Neuronal stem cell (in vitro differentiated cells): Measurements from ENCODE around the gene IGFBP2.
A peak's percentile ranks its signal among the peaks of the same experiment; 100 is the strongest.

Experiments
- DNase-seq: peaks from one replicate; pipeline ENCODE4 v3.0.0-alpha.2; 2013; ENCODE audit warnings: low spot score
- H2AFZ ChIP-seq: one replicate; pipeline ENCODE4 v1.6.1; 2013; ENCODE audit warnings: mild to moderate bottlenecking, low read length, inconsistent platforms
- H2AK5ac ChIP-seq: 2 replicates; pipeline ENCODE4 v1.6.1; 2013; ENCODE audit warnings: low read depth, mild to moderate bottlenecking, inconsistent platforms, low read length, moderate library complexity, mixed read lengths
- H2BK120ac ChIP-seq: 2 replicates; pipeline ENCODE4 v1.6.1; 2013; ENCODE audit warnings: low read depth, mild to moderate bottlenecking, inconsistent platforms, low read length, moderate library complexity, mixed read lengths
- H2BK12ac ChIP-seq: one replicate; pipeline ENCODE4 v1.6.1; 2013; ENCODE audit warnings: low read length, inconsistent platforms
- H2BK15ac ChIP-seq: 2 replicates; pipeline ENCODE4 v1.6.1; 2013; ENCODE audit warnings: mild to moderate bottlenecking, low read length, inconsistent platforms, mixed read lengths
- H2BK5ac ChIP-seq: one replicate; pipeline ENCODE4 v1.6.1; 2013; ENCODE audit warnings: inconsistent platforms, mild to moderate bottlenecking, low read length, moderate library complexity
- H3K14ac ChIP-seq: one replicate; pipeline ENCODE4 v1.6.1; 2013; ENCODE audit warnings: low read length, inconsistent platforms
- H3K18ac ChIP-seq: 2 replicates; pipeline ENCODE4 v1.6.1; 2013; ENCODE audit warnings: low read length, inconsistent platforms
- H3K23ac ChIP-seq: 2 replicates; pipeline ENCODE4 v1.6.1; 2013; ENCODE audit warnings: low read depth, mild to moderate bottlenecking, mixed read lengths, low read length, inconsistent platforms; ENCODE audit not compliant: poor library complexity
- H3K27ac ChIP-seq: replicated peaks from 3 replicates; pipeline ENCODE4 v1.5.1; 2013; ENCODE audit warnings: low read length, inconsistent platforms
- H3K27me3 ChIP-seq, 3 experiments: 2 replicates each; pipeline ENCODE4 v1.6.1; 2013; ENCODE audit warnings: low read length in 3 of 3, mild to moderate bottlenecking in 2 of 3, inconsistent platforms in 1 of 3, low read depth in 1 of 3, mixed read lengths in 1 of 3, moderate library complexity in 1 of 3; ENCODE audit not compliant: control insufficient read depth in 3 of 3, insufficient read depth in 3 of 3
- H3K36me3 ChIP-seq, 2 donors: replicated peaks in 1 of 2; 2 replicates each; pipeline ENCODE4 v1.6.1; 2013; ENCODE audit warnings: low read length in 2 of 2; ENCODE audit not compliant: control insufficient read depth in 2 of 2, insufficient read depth in 2 of 2
- H3K4ac ChIP-seq: 2 replicates; pipeline ENCODE4 v1.6.1; 2013; ENCODE audit warnings: inconsistent platforms, mild to moderate bottlenecking, low read length, moderate library complexity
- H3K4me1 ChIP-seq, 2 donors: 1 replicate in 1 of 2; 2 replicates in 1 of 2; pipeline ENCODE4 v1.6.1; 2013; ENCODE audit warnings: low read length in 2 of 2, low read depth in 1 of 2; ENCODE audit not compliant: control insufficient read depth in 2 of 2, insufficient read depth in 1 of 2
- H3K4me2 ChIP-seq: one replicate; pipeline ENCODE4 v1.6.1; 2013; ENCODE audit warnings: mild to moderate bottlenecking, low read length, inconsistent platforms; ENCODE audit not compliant: insufficient read depth, poor library complexity, severe bottlenecking
- H3K4me3 ChIP-seq, 2 donors: 2 replicates each; pipeline ENCODE4 v1.5.1; 2013; ENCODE audit warnings: low read length in 2 of 2, mild to moderate bottlenecking in 2 of 2, inconsistent platforms in 1 of 2, moderate library complexity in 1 of 2
- H3K79me1 ChIP-seq: one replicate; pipeline ENCODE4 v1.6.1; 2013; ENCODE audit warnings: low read depth, mild to moderate bottlenecking, inconsistent platforms, low read length, moderate library complexity
- H3K9ac ChIP-seq: one replicate; pipeline ENCODE4 v1.6.1; 2013; ENCODE audit warnings: mild to moderate bottlenecking, low read depth, low read length, inconsistent platforms; ENCODE audit not compliant: poor library complexity
- H3K9me3 ChIP-seq, 2 donors: replicated peaks in 1 of 2; 2 replicates each; pipeline versions ENCODE3 to v1.6.1; 2013; ENCODE audit warnings: low read length in 2 of 2, mild to moderate bottlenecking in 2 of 2, inconsistent platforms in 1 of 2, low read depth in 1 of 2, mixed read lengths in 1 of 2, moderate library complexity in 1 of 2; ENCODE audit not compliant: control insufficient read depth in 2 of 2, insufficient read depth in 1 of 2
- H4K8ac ChIP-seq: one replicate; pipeline ENCODE4 v1.6.1; 2013; ENCODE audit warnings: low read depth, mild to moderate bottlenecking, inconsistent platforms, low read length, moderate library complexity
- H4K91ac ChIP-seq: one replicate; pipeline ENCODE4 v1.6.1; 2013; ENCODE audit warnings: low read length, low read depth, mild to moderate bottlenecking, inconsistent platforms; ENCODE audit not compliant: poor library complexity
- WGBS, 2 donors: extraction: QIAGEN DNeasy Blood & Tissue Kit; methylation state at CpG; one replicate each; pipeline ENCODE4 v1.1.7; 2013; ENCODE audit warnings: missing lambda C conversion rate in 2 of 2, mixed read lengths in 1 of 2; ENCODE audit not compliant: insufficient read length in 2 of 2, insufficient replicate concordance in 1 of 2; ENCODE audit errors: extremely low coverage in 2 of 2; 5-methylcytosine and 5-hydroxymethylcytosine counted together

Gene IGFBP2

DNA sequence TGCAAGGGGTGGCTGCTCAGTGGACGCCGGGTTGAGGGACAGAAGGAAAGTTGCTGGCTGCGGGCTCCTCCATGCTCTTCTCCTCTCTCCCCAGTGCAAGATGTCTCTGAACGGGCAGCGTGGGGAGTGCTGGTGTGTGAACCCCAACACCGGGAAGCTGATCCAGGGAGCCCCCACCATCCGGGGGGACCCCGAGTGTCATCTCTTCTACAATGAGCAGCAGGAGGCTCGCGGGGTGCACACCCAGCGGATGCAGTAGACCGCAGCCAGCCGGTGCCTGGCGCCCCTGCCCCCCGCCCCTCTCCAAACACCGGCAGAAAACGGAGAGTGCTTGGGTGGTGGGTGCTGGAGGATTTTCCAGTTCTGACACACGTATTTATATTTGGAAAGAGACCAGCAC, 30.6 kb downstream of the IGFBP2 start:
- no peak overlapping the region for H2BK15ac ChIP-seq
- no peak overlapping the region for H4K91ac ChIP-seq
- H3K4me3 ChIP-seq = no peak overlapping the region
- no peak overlapping the region for H2AFZ ChIP-seq
- no peak overlapping the region for H2AK5ac ChIP-seq
- no peak overlapping the region for H2BK120ac ChIP-seq
- no peak overlapping the region for H3K4me2 ChIP-seq
- no peak overlapping the region for H2BK5ac ChIP-seq
- DNase-seq = no peak
- no peak overlapping the region for H2BK12ac ChIP-seq
- no peak overlapping the region for H3K9ac ChIP-seq
- H3K4ac ChIP-seq = no peak overlapping the region
- peaks cover 10% of the 10 kb centered on the region for H3K79me1 ChIP-seq
- peaks cover 35 to 73% of the 10 kb centered on the region in 2 donors for H3K36me3 ChIP-seq
- H3K9me3 ChIP-seq = no peaks in the 10 kb centered on the region
- H3K18ac ChIP-seq = no peak overlapping the region
- no peaks in the 10 kb centered on the region for H3K27me3 ChIP-seq
- H3K4me1 ChIP-seq = peaks cover 7 to 12% of the 10 kb centered on the region in 2 donors
- no peak overlapping the region for H3K27ac ChIP-seq
- no peak overlapping the region for H4K8ac ChIP-seq
- no peak overlapping the region for H3K23ac ChIP-seq
- H3K14ac ChIP-seq = no peak overlapping the region
- no CpG with 5 or more reads among the region's 18 CpGs for WGBS, 2 donors

DNA sequence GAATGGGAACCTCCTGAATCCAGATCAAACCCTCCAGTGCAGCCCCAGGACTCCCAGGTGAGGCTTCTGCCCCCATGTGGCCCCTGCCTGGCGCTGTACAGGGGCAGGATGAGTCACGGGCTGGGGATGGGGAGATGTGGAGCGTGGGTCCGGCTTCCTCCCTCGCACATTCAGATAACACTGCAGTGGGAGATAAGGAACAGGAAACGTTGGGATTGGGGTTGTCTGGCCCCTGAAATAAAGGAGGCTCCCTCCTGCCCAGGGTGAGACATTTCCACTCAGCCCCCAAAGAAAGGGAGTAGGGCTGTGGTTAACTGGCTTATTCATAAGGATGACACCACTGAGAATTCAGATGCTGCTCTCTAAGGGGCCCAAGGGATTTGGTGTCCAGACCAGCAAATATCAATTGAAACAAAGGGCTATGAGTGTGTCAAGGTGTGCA, 31.4 kb downstream of the IGFBP2 start:
- Histone ChIP-seq H2AFZ (no peak overlapping the region), H3K9me3 (no peaks in the 10 kb centered on the region), H3K4ac (no peak overlapping the region), H3K18ac (no peak overlapping the region), H2BK15ac (no peak overlapping the region), H4K8ac (no peak overlapping the region), H3K23ac (no peak overlapping the region), H3K4me3 (no peak overlapping the region), H3K27ac (no peak overlapping the region), H3K36me3 (peaks cover 33 to 65% of the 10 kb centered on the region in 2 donors), H3K4me1 (peaks cover 7 to 8% of the 10 kb centered on the region in 2 donors), H2AK5ac (no peak overlapping the region), H3K14ac (no peak overlapping the region), H2BK120ac (no peak overlapping the region), H2BK5ac (peak overlapping the region; percentile 25), H3K79me1 (peaks cover 4% of the 10 kb centered on the region), H3K27me3 (no peaks in the 10 kb centered on the region), H4K91ac (no peak overlapping the region), H3K4me2 (no peak overlapping the region), H3K9ac (no peak overlapping the region), H2BK12ac (no peak overlapping the region)
- no peak for DNase-seq
- WGBS, 2 donors = no CpG with 5 or more reads among the region's 6 CpGs

DNA sequence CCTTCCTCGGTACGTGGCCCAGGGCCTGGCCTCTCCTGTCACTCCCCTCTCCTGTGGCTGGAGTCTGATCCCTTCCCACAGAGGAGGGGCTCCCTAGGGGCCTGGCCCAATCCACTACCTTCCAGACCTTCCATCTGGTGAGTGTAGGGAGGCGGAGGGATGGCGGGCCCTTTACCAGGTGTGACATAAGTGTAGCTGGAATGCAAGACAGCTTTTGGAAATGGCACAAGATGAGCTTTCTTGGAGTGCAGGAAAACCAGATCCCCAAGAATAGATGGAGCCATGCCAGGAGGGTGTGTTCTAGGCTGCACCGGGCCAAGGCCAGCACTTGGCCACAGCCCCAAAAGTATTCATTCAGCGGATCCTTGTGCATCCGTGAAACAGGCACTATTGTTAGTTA, 32.0 kb downstream of the IGFBP2 start:
- H3K36me3 ChIP-seq = peaks cover 29 to 59% of the 10 kb centered on the region in 2 donors
- no peak for DNase-seq
- H3K14ac ChIP-seq = no peak overlapping the region
- WGBS, 2 donors = no CpG with 5 or more reads among the region's 7 CpGs
- H3K4ac ChIP-seq = no peak overlapping the region
- H2BK12ac ChIP-seq = no peak overlapping the region
- peaks cover 2% of the 10 kb centered on the region for H3K79me1 ChIP-seq
- no peak overlapping the region for H4K8ac ChIP-seq
- peak overlapping the region; percentile 45 for H3K27ac ChIP-seq
- H2BK120ac ChIP-seq = no peak overlapping the region
- peak overlapping the region; percentile 11 for H3K23ac ChIP-seq
- no peak overlapping the region for H3K9ac ChIP-seq
- H2AK5ac ChIP-seq = peak overlapping the region; percentile 33
- no peak overlapping the region for H3K4me2 ChIP-seq
- H2BK15ac ChIP-seq = no peak overlapping the region
- H3K18ac ChIP-seq = peak overlapping the region; percentile 54
- H3K4me3 ChIP-seq = no peak overlapping the region
- no peaks in the 10 kb centered on the region for H3K9me3 ChIP-seq
- H3K27me3 ChIP-seq = no peaks in the 10 kb centered on the region
- peaks cover 7 to 8% of the 10 kb centered on the region in 2 donors for H3K4me1 ChIP-seq
- H4K91ac ChIP-seq = no peak overlapping the region
- H2AFZ ChIP-seq = no peak overlapping the region
- H2BK5ac ChIP-seq = no peak overlapping the region

DNA sequence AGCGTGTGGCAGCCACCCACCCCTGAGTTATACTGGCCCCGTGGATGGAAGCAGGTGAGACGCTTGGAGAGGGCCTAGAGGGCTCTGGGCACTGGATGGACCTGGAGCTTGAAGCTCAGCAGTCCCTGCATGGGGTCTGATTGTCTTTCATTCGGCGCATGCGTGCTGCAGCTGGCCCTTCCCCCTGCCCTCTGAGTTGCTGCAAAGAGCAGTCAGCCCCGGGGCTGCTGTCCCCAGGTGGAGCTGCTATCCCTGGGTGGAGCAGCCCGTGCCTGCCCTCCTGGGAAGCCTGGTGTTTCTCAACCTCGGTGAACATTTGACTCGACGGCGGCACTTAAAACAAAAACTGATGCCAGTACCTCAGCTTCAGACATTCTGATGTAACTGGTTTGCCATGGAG, 32.5 kb downstream of the IGFBP2 start:
- Histone ChIP-seq H3K23ac (peak overlapping the region; percentile 11), H3K18ac (peak overlapping the region; percentile 54), H4K8ac (no peak overlapping the region), H3K36me3 (peaks cover 25 to 54% of the 10 kb centered on the region in 2 donors), H2AFZ (no peak overlapping the region), H2BK12ac (no peak overlapping the region), H4K91ac (no peak overlapping the region), H3K4ac (no peak overlapping the region), H2BK15ac (no peak overlapping the region), H3K9ac (no peak overlapping the region), H2BK5ac (no peak overlapping the region), H3K4me2 (no peak overlapping the region), H3K9me3 (no peaks in the 10 kb centered on the region), H2AK5ac (peak overlapping the region; percentile 33), H2BK120ac (no peak overlapping the region), H3K4me1 (peaks cover 7 to 8% of the 10 kb centered on the region in 2 donors), H3K14ac (no peak overlapping the region), H3K27ac (peak overlapping the region; percentile 45), H3K27me3 (no peaks in the 10 kb centered on the region), H3K4me3 (no peak overlapping the region), H3K79me1 (peaks cover 2% of the 10 kb centered on the region)
- DNase-seq = peak; percentile 71
- WGBS, 2 donors = no CpG with 5 or more reads among the region's 12 CpGs
